HepG2 (cell line): ENCODE data around the gene ZBTB45. TPM values are rescaled to one million over a fixed set of nuclear protein-coding genes. Genes with fewer than 3 reads are reported as not detected.

Experiments
- ATF1 ChIP-seq: IDR thresholded peaks from 2 replicates; pipeline ENCODE4 v1.6.1; 2016; ENCODE audit warnings: mild to moderate bottlenecking, control low read depth
- ATRX ChIP-seq: sonication (generic); formaldehyde crosslinking; IDR thresholded peaks from 2 replicates; pipeline ENCODE4 v1.4.0; 2020; ENCODE audit warnings: missing genetic modification reagents, borderline replicate concordance
- CEBPB ChIP-seq: IDR thresholded peaks from 2 replicates; pipeline ENCODE4 v1.6.1; 2011; ENCODE audit warnings: low read depth, low read length, improper control_type of control experiment, borderline replicate concordance
- ETV6 ChIP-seq: sonication (generic); formaldehyde crosslinking; conservative IDR thresholded peaks from 2 replicates; pipeline ENCODE4 v1.4.0; 2020; ENCODE audit warnings: missing genetic modification reagents
- HDAC1 ChIP-seq: sonication (generic); formaldehyde crosslinking; IDR thresholded peaks from 2 replicates; pipeline ENCODE4 v1.5.1; 2020; ENCODE audit warnings: mild to moderate bottlenecking, missing genetic modification reagents
- ISL2 ChIP-seq: sonication (generic); formaldehyde crosslinking; IDR thresholded peaks from 2 replicates; pipeline ENCODE4 v1.5.0; 2020; ENCODE audit warnings: missing genetic modification reagents
- ISX ChIP-seq: sonication (generic); formaldehyde crosslinking; conservative IDR thresholded peaks from 2 replicates; pipeline ENCODE4 v1.5.0; 2020; ENCODE audit warnings: missing genetic modification reagents
- KAT7 ChIP-seq: IDR thresholded peaks from 2 replicates; pipeline ENCODE4 v1.6.1; 2018; ENCODE audit warnings: borderline replicate concordance, missing compliant biosample characterization
- KAT8 ChIP-seq: IDR thresholded peaks from 2 replicates; pipeline ENCODE4 v1.6.1; 2016; ENCODE audit warnings: missing genetic modification reagents, missing compliant biosample characterization
- MEIS2 ChIP-seq: sonication (generic); formaldehyde crosslinking; IDR thresholded peaks from 2 replicates; pipeline ENCODE4 v1.9.0; 2021; ENCODE audit warnings: mild to moderate bottlenecking, missing genetic modification reagents
- MIXL1 ChIP-seq: IDR thresholded peaks from 2 replicates; pipeline ENCODE4 v1.6.1; 2016
- NFE2 ChIP-seq: sonication (generic); formaldehyde crosslinking; IDR thresholded peaks from 2 replicates; pipeline ENCODE4 v1.4.0; 2020; ENCODE audit warnings: missing genetic modification reagents
- NFYB ChIP-seq: sonication (generic); formaldehyde crosslinking; IDR thresholded peaks from 2 replicates; pipeline ENCODE4 v1.4.0; 2020; ENCODE audit warnings: missing genetic modification reagents
- PPARG ChIP-seq: conservative IDR thresholded peaks from 2 replicates; pipeline ENCODE4 v1.6.1; 2016; ENCODE audit warnings: missing biosample characterization, missing genetic modification reagents
- RORA ChIP-seq: sonication (generic); formaldehyde crosslinking; IDR thresholded peaks from 2 replicates; pipeline ENCODE4 v1.5.0; 2020; ENCODE audit warnings: mild to moderate bottlenecking, missing genetic modification reagents, moderate library complexity
- SCMH1 ChIP-seq: sonication (generic); formaldehyde crosslinking; IDR thresholded peaks from 2 replicates; pipeline ENCODE4 v1.9.0; 2021; ENCODE audit warnings: missing genetic modification reagents, mild to moderate bottlenecking, borderline replicate concordance
- SIX1 ChIP-seq: sonication (generic); formaldehyde crosslinking; IDR thresholded peaks from 2 replicates; pipeline ENCODE4 v1.4.0; 2020; ENCODE audit warnings: missing genetic modification reagents, borderline replicate concordance
- SOX13 ChIP-seq, 3 experiments: fragments of 450-650 bp in 1 of 3; sonication (generic) in 1 of 3; formaldehyde crosslinking in 1 of 3; IDR thresholded peaks in 2 of 3; conservative IDR thresholded peaks in 1 of 3; 2 replicates each; pipeline versions ENCODE4 v1.5.0 to v1.6.1; 2016 to 2020; ENCODE audit warnings: antibody characterized with exemption in 1 of 3, mild to moderate bottlenecking in 1 of 3, missing compliant biosample characterization in 1 of 3, missing genetic modification reagents in 1 of 3, moderate library complexity in 1 of 3
- SOX5 ChIP-seq: IDR thresholded peaks from 2 replicates; pipeline ENCODE4 v1.6.1; 2016; ENCODE audit warnings: borderline replicate concordance
- ZNF615 ChIP-seq: sonication (generic); formaldehyde crosslinking; IDR thresholded peaks from 2 replicates; pipeline ENCODE4 v1.5.0; 2020; ENCODE audit warnings: mild to moderate bottlenecking, missing genetic modification reagents, borderline replicate concordance
- ZNF7 ChIP-seq: IDR thresholded peaks from 2 replicates; pipeline ENCODE4 v1.6.1; 2016; ENCODE audit warnings: missing biosample characterization, missing genetic modification reagents
- ZNF883 ChIP-seq: sonication (generic); formaldehyde crosslinking; IDR thresholded peaks from 2 replicates; pipeline ENCODE4 v1.5.1; 2020; ENCODE audit warnings: mild to moderate bottlenecking, missing genetic modification reagents; ENCODE audit errors: not compliant biosample characterization
- ZSCAN22 ChIP-seq: sonication (generic); formaldehyde crosslinking; IDR thresholded peaks from 2 replicates; pipeline ENCODE4 v1.4.0; 2020; ENCODE audit warnings: mild to moderate bottlenecking, missing genetic modification reagents
- polyA plus RNA-seq, 8 experiments: library from polyadenylated mRNA; depleted of rRNA in 3 of 8; stranded (reverse) in 7 of 8; unstranded in 1 of 8; fragments of >200 nt; fragmentation: Illumina TruSeq in 4 of 8; extraction: Trizol in 4 of 8; gene quantifications; 2 replicates each; pipeline versions ENCODE4 v1.2.1 to v1.2.3, GENCODE V29; 2011 to 2016; ENCODE audit warnings: low read depth in 4 of 8, missing spikeins in 1 of 8, mixed read lengths in 1 of 8; ENCODE audit not compliant: insufficient read depth in 1 of 8
- total RNA-seq, 5 experiments: library from RNA; depleted of rRNA; stranded (reverse); fragments of >200 nt; fragmentation: Illumina TruSeq; extraction: Trizol; gene quantifications; 2 replicates each; pipeline ENCODE4 v1.2.3, GENCODE V29; 2016; ENCODE audit warnings: low read depth in 1 of 5
- TF ChIP-seq, protein P1 (sequence below): sonication (generic); formaldehyde crosslinking; IDR thresholded peaks from 2 replicates; pipeline ENCODE4 v1.4.0; 2020; ENCODE audit warnings: missing genetic modification reagents
- TF ChIP-seq, protein P2 (sequence below): sonication (generic); formaldehyde crosslinking; IDR thresholded peaks from 2 replicates; pipeline ENCODE4 v1.5.1; 2020; ENCODE audit warnings: missing genetic modification reagents, mild to moderate bottlenecking, borderline replicate concordance
- TF ChIP-seq, protein P3 (sequence below): sonication (generic); formaldehyde crosslinking; IDR thresholded peaks from 2 replicates; pipeline ENCODE4 v1.8.0; 2022; ENCODE audit warnings: mild to moderate bottlenecking, missing genetic modification reagents, moderate library complexity

ZBTB45 gene
- total and polyA plus RNA-seq, 2 of the 13 experiments (the other 11 are each of a cell fraction or from before 2014, with no cell fraction given), result 3.0 to 3.7 TPM

DNA sequence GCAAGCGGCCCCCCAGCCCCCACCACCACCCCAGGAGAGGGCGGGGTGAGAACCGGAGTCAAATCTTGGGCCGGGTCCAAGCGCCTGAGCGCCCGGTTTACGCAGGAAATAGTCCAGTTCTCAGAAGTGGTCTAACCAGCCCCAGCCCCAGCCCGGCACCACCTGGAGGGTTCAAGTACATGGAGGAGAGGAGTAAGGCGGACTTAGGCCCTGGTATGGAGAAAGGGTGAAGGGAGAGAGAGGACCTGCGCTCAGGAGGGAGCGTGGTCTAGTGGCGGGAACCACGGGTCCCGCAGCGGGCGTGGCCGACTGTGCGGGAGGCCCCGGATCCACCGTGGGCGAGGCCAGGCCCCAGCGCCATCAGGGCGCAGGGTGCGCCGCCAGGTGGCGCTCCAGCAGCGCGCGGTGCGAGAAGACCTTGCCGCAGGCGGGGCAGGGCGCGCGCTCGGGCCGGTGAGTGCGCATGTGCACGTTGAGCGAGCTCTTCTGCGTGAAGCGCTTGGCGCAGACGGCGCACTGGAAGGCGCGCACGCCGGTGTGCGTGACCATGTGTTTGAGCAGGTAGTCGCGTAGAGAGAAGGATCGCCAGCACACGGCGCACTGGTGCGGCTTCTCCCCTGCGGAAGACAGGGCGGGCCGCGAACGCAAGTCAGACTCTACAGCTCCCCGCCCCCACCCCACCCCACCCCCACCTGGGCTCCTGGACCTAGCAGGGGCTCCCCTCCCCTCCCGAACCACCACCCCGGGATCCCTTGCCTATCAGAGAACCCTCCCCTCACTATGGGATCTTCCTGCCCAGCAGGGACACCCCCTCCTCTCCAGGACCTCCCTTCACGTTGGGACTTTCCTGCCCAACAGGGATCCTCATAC is 5.7 kb downstream of the ZBTB45 start (continued):
- TF ChIP-seq SOX5 (CRISPR knock-in tag), result peak; percentile 46; the same call in 1 of the 2 replicates
- no peak for TF ChIP-seq SCMH1 (CRISPR knock-in tag)
- no peak for TF ChIP-seq ATF1 (CRISPR knock-in tag)
- TF ChIP-seq, protein P1, sequence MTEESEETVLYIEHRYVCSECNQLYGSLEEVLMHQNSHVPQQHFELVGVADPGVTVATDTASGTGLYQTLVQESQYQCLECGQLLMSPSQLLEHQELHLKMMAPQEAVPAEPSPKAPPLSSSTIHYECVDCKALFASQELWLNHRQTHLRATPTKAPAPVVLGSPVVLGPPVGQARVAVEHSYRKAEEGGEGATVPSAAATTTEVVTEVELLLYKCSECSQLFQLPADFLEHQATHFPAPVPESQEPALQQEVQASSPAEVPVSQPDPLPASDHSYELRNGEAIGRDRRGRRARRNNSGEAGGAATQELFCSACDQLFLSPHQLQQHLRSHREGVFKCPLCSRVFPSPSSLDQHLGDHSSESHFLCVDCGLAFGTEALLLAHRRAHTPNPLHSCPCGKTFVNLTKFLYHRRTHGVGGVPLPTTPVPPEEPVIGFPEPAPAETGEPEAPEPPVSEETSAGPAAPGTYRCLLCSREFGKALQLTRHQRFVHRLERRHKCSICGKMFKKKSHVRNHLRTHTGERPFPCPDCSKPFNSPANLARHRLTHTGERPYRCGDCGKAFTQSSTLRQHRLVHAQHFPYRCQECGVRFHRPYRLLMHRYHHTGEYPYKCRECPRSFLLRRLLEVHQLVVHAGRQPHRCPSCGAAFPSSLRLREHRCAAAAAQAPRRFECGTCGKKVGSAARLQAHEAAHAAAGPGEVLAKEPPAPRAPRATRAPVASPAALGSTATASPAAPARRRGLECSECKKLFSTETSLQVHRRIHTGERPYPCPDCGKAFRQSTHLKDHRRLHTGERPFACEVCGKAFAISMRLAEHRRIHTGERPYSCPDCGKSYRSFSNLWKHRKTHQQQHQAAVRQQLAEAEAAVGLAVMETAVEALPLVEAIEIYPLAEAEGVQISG, result peak; percentile 91
- no peak for TF ChIP-seq ATRX (CRISPR knock-in tag)
- 0 out of 2 replicates have a peak, but pooled peaks have one; percentile 36 for TF ChIP-seq ISL2 (CRISPR knock-in tag)
- peak; percentile 23; the same call in 1 of the 2 replicates for TF ChIP-seq ISX (CRISPR knock-in tag)
- no peak for TF ChIP-seq CEBPB
- TF ChIP-seq SOX13 (IDR thresholded peaks at IDR 0.05), result no peak
- peak in 1 of 2 experiments; percentile 50; a peak in 1 of 4 replicates for TF ChIP-seq SOX13 (CRISPR knock-in tag; conservative IDR thresholded peaks at IDR 0.05 in 1 of 2, IDR thresholded peaks at IDR 0.05 in 1 of 2)
- TF ChIP-seq MEIS2 (CRISPR knock-in tag), result peak; percentile 42; the same call in 1 of the 2 replicates
- no peak; the same call in 1 of the 2 replicates for TF ChIP-seq NFE2 (CRISPR knock-in tag)
- TF ChIP-seq HDAC1 (CRISPR knock-in tag), result peak; percentile 69
- TF ChIP-seq, protein P2, sequence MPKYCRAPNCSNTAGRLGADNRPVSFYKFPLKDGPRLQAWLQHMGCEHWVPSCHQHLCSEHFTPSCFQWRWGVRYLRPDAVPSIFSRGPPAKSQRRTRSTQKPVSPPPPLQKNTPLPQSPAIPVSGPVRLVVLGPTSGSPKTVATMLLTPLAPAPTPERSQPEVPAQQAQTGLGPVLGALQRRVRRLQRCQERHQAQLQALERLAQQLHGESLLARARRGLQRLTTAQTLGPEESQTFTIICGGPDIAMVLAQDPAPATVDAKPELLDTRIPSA (CRISPR knock-in tag), result no peak
- TF ChIP-seq SIX1 (CRISPR knock-in tag), result no peak
- 0 out of 2 replicates have a peak, but pooled peaks have one; percentile 43 for TF ChIP-seq PPARG (CRISPR knock-in tag)
- TF ChIP-seq ZNF615 (CRISPR knock-in tag), result no peak
- TF ChIP-seq, protein P3, sequence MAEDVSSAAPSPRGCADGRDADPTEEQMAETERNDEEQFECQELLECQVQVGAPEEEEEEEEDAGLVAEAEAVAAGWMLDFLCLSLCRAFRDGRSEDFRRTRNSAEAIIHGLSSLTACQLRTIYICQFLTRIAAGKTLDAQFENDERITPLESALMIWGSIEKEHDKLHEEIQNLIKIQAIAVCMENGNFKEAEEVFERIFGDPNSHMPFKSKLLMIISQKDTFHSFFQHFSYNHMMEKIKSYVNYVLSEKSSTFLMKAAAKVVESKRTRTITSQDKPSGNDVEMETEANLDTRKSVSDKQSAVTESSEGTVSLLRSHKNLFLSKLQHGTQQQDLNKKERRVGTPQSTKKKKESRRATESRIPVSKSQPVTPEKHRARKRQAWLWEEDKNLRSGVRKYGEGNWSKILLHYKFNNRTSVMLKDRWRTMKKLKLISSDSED (CRISPR knock-in tag), result peak; percentile 99
- no peak for TF ChIP-seq RORA (CRISPR knock-in tag)
- TF ChIP-seq ETV6 (CRISPR knock-in tag), result peak; percentile 78
- TF ChIP-seq ZNF883 (CRISPR knock-in tag), result no peak
- no peak; the same call in 1 of the 2 replicates for TF ChIP-seq NFYB (CRISPR knock-in tag)
- peak; percentile 63; the same call in 1 of the 2 replicates for TF ChIP-seq KAT7 (CRISPR knock-in tag)
- TF ChIP-seq ZNF7, result no peak
- TF ChIP-seq KAT8, result peak; percentile 70
- TF ChIP-seq MIXL1 (CRISPR knock-in tag), result peak; percentile 27; the same call in 1 of the 2 replicates
- 0 out of 2 replicates have a peak, but pooled peaks have one; percentile 57 for TF ChIP-seq ZSCAN22 (CRISPR knock-in tag)
